Breast epithelium (tissue), 3 donors: ENCODE data around the gene UBE3D.

Experiments
- CTCF ChIP-seq, 3 donors: fragments of 450-650 bp; IDR thresholded peaks; one replicate each; pipeline ENCODE4 v1.5.1; 2016 to 2017; ENCODE audit warnings: antibody characterized with exemption in 3 of 3, mild to moderate bottlenecking in 3 of 3, moderate library complexity in 3 of 3
- POLR2A ChIP-seq: fragments of 450-650 bp; IDR thresholded peaks from one replicate; pipeline ENCODE4 v1.6.1; 2016; ENCODE audit warnings: antibody characterized with exemption, mild to moderate bottlenecking, moderate library complexity
- POLR2AphosphoS5 ChIP-seq, 3 donors: sonication (generic); formaldehyde crosslinking; IDR thresholded peaks; one replicate each; pipeline ENCODE4 v1.6.1; 2017; ENCODE audit warnings: antibody characterized with exemption in 3 of 3

- TF ChIP-seq CTCF (IDR thresholded peaks at IDR 0.05) (no peak), POLR2A (no peak), POLR2AphosphoS5 (IDR thresholded peaks at IDR 0.05) (no peak)
Measured at GRCh38 chr6:82989736-82990290, 75.8 kb downstream of the UBE3D start.
